Glomerular visceral epithelial cell (primary cell): ENCODE results near the gene CEACAM20.
"Not testable (repeated sequence)": the region's sequence is repeated elsewhere in the genome, so short reads cannot be mapped to it uniquely, and the experiment has no call there.

ENCODE experiments used
- DNase-seq: peaks from one replicate; pipeline ENCODE4 v3.0.0-alpha.2; 2016; ENCODE audit errors: extremely low spot score

Gene CEACAM20

DNA sequence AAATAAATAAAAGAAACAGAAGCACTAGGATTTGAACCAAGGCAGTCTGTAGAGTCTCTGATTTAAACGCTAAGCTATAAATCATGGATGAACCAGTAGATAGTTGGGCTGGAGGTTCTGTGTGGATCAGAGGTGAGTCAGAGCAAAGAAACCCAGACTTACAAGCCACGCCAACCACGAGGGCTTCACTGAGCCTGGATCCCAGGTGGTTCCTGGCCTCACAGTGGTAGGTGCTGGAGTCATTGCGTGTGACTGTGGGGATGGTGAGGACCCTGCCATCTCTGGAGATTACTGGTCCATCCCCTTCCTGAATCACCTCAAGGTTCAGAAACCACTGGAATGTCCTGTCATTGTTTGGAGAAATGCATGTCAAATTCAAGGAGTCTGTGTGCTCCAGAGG is 19.3 kb upstream of the CEACAM20 start:
- peak; percentile 95 for DNase-seq

GRCh38 chr19:44544031-44544430 is 14.6 kb upstream of the CEACAM20 start:
- DNase-seq = no peak

- DNase-seq = no peak
Measured at GRCh38 chr19:44542671-44543070, 13.2 kb upstream of the CEACAM20 start.

DNA sequence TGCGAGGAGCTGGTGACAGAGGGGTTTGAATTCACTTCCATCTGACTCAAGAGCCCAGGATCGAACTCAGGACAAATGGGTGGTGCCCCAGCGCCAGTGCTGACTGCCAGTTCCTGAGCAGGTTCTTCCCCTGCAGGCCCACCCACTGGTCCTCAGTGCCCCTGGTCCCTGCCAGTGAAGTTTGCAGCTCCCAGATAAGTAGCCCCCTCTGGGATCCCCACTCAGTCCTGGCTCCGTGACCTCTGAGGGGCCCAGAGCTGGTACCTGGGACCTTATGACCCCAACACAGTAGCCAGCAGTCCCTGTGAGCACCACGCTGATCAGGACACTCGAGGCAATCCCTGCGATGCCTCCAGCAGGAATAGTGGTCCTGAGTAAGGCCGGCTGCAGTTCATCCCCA is 11.3 kb upstream of the CEACAM20 start:
- no peak for DNase-seq

DNA sequence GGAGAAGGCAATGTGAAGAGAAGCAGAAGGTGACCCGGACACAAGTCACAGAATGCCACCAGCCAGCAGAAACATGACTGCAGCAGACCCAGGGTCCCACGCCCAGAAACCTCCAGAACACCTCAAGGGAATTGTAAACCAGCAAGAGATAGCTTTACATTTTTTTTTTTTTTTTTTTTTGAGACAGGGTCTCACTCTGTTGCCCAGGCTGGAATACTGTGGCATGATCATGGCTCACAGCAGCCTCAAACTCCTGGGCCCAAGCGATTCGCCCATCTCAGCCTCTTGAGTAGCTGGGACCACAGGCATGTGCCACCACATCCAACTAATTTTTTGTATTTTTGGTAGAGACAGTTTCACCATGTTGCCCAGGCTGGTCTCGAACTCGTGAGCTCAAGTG is 10.5 kb upstream of the CEACAM20 start:
- no peak for DNase-seq

DNA sequence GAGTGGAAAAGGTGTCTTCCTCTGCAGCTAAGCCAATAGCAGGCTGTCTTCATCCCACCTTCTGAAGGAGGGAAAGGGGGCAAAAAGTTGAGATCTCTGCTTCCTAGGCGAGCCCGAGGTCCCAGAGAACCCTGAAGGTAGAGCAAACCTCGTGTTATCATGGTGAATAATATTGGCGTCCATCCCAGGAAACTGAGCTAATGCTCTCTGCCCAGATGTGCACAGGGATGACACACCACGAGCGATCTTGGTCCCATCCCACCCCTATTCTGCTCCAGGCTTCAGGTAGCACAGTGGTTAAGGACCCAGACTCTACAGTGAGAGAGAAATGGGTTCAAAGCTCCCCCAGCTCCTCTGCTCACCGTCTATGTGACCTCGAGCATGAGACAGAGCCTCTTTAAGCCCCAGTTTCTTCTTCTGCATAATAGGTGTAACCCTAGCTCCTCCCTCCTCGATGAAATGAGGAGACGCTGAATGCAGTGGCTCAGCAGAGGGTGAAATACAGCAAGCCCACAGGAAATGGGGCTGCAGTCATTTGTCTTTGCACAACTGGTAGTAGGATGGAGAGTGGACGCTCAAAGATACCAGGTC is 9.9 kb upstream of the CEACAM20 start:
- peak; percentile 17 for DNase-seq

- DNase-seq = not testable (repeated sequence)
Measured at GRCh38 chr19:44535361-44535760, 5.9 kb upstream of the CEACAM20 start.

GRCh38 chr19:44532819-44533218 is 3.3 kb upstream of the CEACAM20 start:
- DNase-seq = no peak

- peak; percentile 32 for DNase-seq
Measured at GRCh38 chr19:44530777-44531176, 1.3 kb upstream of the CEACAM20 start.

GRCh38 chr19:44527554-44527953 is 1.9 kb downstream of the CEACAM20 start:
- no peak for DNase-seq

DNA sequence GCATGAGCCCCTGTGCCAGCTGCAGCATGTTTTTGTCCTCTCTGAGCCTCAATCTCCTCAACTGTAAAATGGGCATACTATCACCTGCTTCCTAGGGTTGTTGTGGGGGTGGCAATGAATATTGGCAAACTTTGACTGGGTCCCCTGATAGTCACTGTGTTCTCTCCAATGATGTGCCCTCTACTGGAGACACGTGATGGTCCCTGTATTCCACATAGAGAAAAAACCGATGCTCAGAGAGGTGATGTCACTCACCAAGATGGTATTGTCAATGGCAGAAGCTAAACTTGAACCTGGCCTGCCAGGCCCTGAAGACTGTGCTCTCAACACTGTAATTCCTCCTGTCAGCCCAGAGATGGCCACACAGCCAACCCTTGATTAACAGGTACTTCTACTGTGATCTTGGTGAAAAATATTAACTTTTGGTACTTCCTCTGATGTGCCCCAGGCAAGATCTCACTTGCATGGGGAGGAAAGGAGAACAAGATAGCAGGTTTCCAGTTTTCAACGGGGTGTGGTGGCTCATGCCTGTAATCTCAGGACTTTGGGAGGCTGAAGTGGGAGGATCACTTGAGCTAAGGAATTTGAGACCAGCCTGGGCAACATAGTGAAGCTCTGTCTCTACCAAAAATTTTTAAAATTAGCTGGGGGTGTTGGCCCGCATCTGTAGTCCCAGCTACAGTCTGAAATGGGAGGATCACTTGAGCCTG is 3.6 kb downstream of the CEACAM20 start:
- DNase-seq = no peak

- DNase-seq = no peak
Measured at GRCh38 chr19:44521370-44521769, 8.1 kb downstream of the CEACAM20 start.

- no peak for DNase-seq
Measured at GRCh38 chr19:44517146-44517545, 12.3 kb downstream of the CEACAM20 start.

- no peak for DNase-seq
Measured at GRCh38 chr19:44515907-44516306, 13.6 kb downstream of the CEACAM20 start.

- DNase-seq = no peak
Measured at GRCh38 chr19:44515031-44515430, 14.4 kb downstream of the CEACAM20 start.

- DNase-seq = peak; percentile 55
Measured at GRCh38 chr19:44512326-44513298, 16.9 kb downstream of the CEACAM20 start.

DNA sequence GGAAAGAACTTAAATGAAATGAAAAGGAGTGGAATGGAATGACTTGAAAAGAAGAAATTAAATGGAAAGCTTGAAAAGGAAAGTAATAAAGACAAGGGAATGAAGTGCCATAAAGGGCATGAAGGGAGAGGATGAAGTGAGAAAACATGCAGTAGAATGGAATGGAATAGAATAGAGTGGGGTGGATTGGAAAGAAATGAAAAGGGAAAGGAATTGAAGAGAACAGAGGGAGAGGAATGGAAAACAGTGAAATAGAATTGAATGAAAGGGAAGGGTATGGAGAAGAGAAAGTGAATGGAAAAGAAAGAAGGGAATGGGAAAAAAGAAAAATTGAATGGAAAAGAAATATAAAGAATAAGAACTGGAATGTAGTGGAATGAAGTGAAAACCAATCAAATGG is 20.0 kb downstream of the CEACAM20 start:
- DNase-seq = no peak

- DNase-seq = peak; percentile 96
Measured at GRCh38 chr19:44499962-44500949, 29.2 kb downstream of the CEACAM20 start, which contains the start of gene ZNF180. TSS of gene ZNF180 (minus strand) at chr19:44500522. CDS start at chr19:44497334, 3,188 bp downstream.

GRCh38 chr19:44499559-44499958 is 29.9 kb downstream of the CEACAM20 start:
- no peak for DNase-seq

GRCh38 chr19:44498988-44499387 is 30.5 kb downstream of the CEACAM20 start:
- DNase-seq = no peak

DNA sequence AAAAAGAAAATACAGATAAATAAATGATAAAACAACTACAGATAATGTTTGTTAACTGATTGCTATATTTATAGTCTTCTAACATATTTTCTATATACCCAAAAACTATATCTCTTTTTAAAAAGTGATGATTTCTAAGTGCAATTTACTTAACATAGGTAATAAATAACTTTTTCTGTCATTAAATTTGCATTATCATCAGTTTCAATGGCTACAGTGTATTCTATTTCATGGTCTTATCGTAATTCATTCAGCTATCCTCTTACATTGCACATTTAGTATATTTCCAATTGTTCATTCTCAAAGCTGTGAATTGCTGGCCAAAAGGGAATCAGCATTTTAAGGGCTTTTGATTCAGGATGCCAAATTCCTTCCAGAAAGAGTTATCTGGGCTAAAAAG is 32.8 kb downstream of the CEACAM20 start:
- no peak for DNase-seq
